Sigmoid colon (tissue), 4 donors: ENCODE measurements around the gene MYO7A.

Experiments
- EP300 ChIP-seq, 4 donors: sonication (generic); formaldehyde crosslinking; IDR thresholded peaks; one replicate each; pipeline ENCODE4 v1.6.1; 2017; ENCODE audit warnings: antibody characterized with exemption in 4 of 4
- POLR2A ChIP-seq, 2 donors: fragments of 450-650 bp; IDR thresholded peaks; one replicate each; pipeline ENCODE4 v1.6.1; 2016; ENCODE audit warnings: antibody characterized with exemption in 2 of 2, mild to moderate bottlenecking in 2 of 2, moderate library complexity in 2 of 2
- POLR2AphosphoS5 ChIP-seq, 4 donors: sonication (generic); formaldehyde crosslinking; IDR thresholded peaks; one replicate each; pipeline ENCODE4 v1.6.1; 2017; ENCODE audit warnings: antibody characterized with exemption in 4 of 4
- TF ChIP-seq, protein P1 (sequence below), 4 experiments: fragments of 450-650 bp in 3 of 4; fragments of 200-600 bp in 1 of 4; IDR thresholded peaks; one replicate each; pipeline ENCODE4 v1.5.1; 2016 to 2019; ENCODE audit warnings: antibody characterized with exemption in 4 of 4, mild to moderate bottlenecking in 3 of 4, moderate library complexity in 2 of 4

DNA sequence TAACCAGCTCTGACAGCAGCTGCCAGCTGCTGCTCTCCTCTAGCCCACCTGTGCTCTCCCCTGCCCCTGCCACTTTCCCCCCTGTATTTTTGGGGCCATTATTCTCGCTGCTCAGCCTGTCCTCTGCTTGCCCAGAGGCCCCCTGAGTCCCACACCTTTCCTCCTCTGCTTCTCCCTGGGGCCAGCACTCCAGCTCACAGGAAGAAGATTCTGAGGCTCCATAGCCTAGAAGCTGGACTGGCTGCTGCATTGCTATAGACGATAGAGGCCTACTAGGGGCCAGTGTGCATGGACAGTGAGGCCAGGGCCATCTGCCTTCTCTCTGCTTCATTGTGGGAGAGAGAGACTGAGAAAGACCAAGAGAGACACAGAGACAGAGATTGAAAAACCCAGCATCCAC, 24.7 kb upstream of the MYO7A start:
- TF ChIP-seq POLR2AphosphoS5 (IDR thresholded peaks at IDR 0.05) = no peak
- TF ChIP-seq, protein P1, sequence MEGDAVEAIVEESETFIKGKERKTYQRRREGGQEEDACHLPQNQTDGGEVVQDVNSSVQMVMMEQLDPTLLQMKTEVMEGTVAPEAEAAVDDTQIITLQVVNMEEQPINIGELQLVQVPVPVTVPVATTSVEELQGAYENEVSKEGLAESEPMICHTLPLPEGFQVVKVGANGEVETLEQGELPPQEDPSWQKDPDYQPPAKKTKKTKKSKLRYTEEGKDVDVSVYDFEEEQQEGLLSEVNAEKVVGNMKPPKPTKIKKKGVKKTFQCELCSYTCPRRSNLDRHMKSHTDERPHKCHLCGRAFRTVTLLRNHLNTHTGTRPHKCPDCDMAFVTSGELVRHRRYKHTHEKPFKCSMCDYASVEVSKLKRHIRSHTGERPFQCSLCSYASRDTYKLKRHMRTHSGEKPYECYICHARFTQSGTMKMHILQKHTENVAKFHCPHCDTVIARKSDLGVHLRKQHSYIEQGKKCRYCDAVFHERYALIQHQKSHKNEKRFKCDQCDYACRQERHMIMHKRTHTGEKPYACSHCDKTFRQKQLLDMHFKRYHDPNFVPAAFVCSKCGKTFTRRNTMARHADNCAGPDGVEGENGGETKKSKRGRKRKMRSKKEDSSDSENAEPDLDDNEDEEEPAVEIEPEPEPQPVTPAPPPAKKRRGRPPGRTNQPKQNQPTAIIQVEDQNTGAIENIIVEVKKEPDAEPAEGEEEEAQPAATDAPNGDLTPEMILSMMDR (IDR thresholded peaks at IDR 0.05) = no peak
- no peak for TF ChIP-seq EP300 (IDR thresholded peaks at IDR 0.05)
- TF ChIP-seq POLR2A (IDR thresholded peaks at IDR 0.05) = no peak
